Myocyte (in vitro differentiated cells): Measurements from ENCODE around the gene DOCK10. TPM values are rescaled to one million over a fixed set of nuclear protein-coding genes. Genes with fewer than 3 reads are reported as not detected.
"Not testable (repeated sequence)": the region's sequence is repeated elsewhere in the genome, so short reads cannot be mapped to it uniquely, and the experiment has no call there.

ENCODE experiments used
- DNase-seq: peaks from one replicate; pipeline ENCODE4 v3.0.0-alpha.2; 2012; ENCODE audit warnings: low read depth
- total RNA-seq: library from RNA; depleted of rRNA; stranded (reverse); fragments of >200 nt; gene quantifications from 2 replicates; pipeline ENCODE4 v1.2.3, GENCODE V29; 2014

DOCK10 gene
- total RNA-seq, 1 donor from 2014 or later: 16.5 TPM

GRCh38 chr2:224925061-224925809 lies 117.0 kb downstream of the DOCK10 start:
- DNase-seq: no peak

GRCh38 chr2:224924631-224925030 lies 117.6 kb downstream of the DOCK10 start:
- no peak for DNase-seq

GRCh38 chr2:224922142-224922727 lies 120.0 kb downstream of the DOCK10 start:
- DNase-seq: no peak

GRCh38 chr2:224919472-224920110 lies 122.7 kb downstream of the DOCK10 start:
- no peak for DNase-seq

GRCh38 chr2:224918626-224919471 lies 123.4 kb downstream of the DOCK10 start:
- no peak for DNase-seq

- DNase-seq: not testable (repeated sequence)
Observed at GRCh38 chr2:224917246-224917645, 125.0 kb downstream of the DOCK10 start.

GRCh38 chr2:224915136-224915535 lies 127.1 kb downstream of the DOCK10 start:
- no peak for DNase-seq

- no peak for DNase-seq
Observed at GRCh38 chr2:224910574-224910925, 131.7 kb downstream of the DOCK10 start.

GRCh38 chr2:224909885-224910573 lies 132.2 kb downstream of the DOCK10 start:
- DNase-seq: peak; percentile 71

- no peak for DNase-seq
Observed at GRCh38 chr2:224908818-224909217, 133.4 kb downstream of the DOCK10 start.

- no peak for DNase-seq
Observed at GRCh38 chr2:224904381-224904780, 137.9 kb downstream of the DOCK10 start.

GRCh38 chr2:224903621-224904020 lies 138.6 kb downstream of the DOCK10 start:
- DNase-seq: no peak

GRCh38 chr2:224901121-224901676 lies 141.1 kb downstream of the DOCK10 start:
- peak; percentile 79 for DNase-seq

- no peak for DNase-seq
Observed at GRCh38 chr2:224895377-224895776, 146.9 kb downstream of the DOCK10 start.

- DNase-seq: no peak
Observed at GRCh38 chr2:224894356-224894755, 147.9 kb downstream of the DOCK10 start.

- no peak for DNase-seq
Observed at GRCh38 chr2:224893848-224894247, 148.4 kb downstream of the DOCK10 start.

- no peak for DNase-seq
Observed at GRCh38 chr2:224892574-224893204, 149.6 kb downstream of the DOCK10 start.

- DNase-seq: no peak
Observed at GRCh38 chr2:224890372-224890771, 151.9 kb downstream of the DOCK10 start.

- peak; percentile 49 for DNase-seq
Observed at GRCh38 chr2:224887141-224887540, 155.1 kb downstream of the DOCK10 start.
